Tibial artery (tissue), 4 donors: ENCODE results near the gene GLI3.
A peak's percentile ranks its signal among the peaks of the same experiment; 100 is the strongest.

ENCODE experiments used
- DNase-seq, 2 donors: peaks; one replicate each; pipeline ENCODE4 v3.0.0-alpha.2; 2019
- H3K27ac ChIP-seq, 2 donors: fragments of 200-600 bp; sonication (generic) in 1 of 2; 1 replicate in 1 of 2; 2 replicates in 1 of 2; pipeline ENCODE4 v1.5.1; 2018 to 2019; ENCODE audit warnings: mild to moderate bottlenecking in 1 of 2
- H3K27me3 ChIP-seq, 2 donors: fragments of 200-600 bp; sonication (generic) in 1 of 2; one replicate each; pipeline versions ENCODE4 v1.5.1 to v1.6.0; 2016 to 2019
- H3K36me3 ChIP-seq, 3 donors: fragments of 200-600 bp; sonication (generic) in 2 of 3; one replicate each; pipeline ENCODE4 v1.5.1; 2016 to 2019; ENCODE audit warnings: mild to moderate bottlenecking in 2 of 3
- H3K4me1 ChIP-seq, 4 donors: fragments of 200-600 bp; sonication (generic) in 2 of 4; 1 replicate in 3 of 4; 2 replicates in 1 of 4; pipeline ENCODE4 v1.5.1; 2016 to 2019
- H3K4me3 ChIP-seq, 2 donors: fragments of 200-600 bp; sonication (generic) in 1 of 2; 1 replicate in 1 of 2; 2 replicates in 1 of 2; pipeline ENCODE4 v1.5.1; 2018 to 2019; ENCODE audit warnings: mild to moderate bottlenecking in 2 of 2
- H3K9me3 ChIP-seq, 3 donors: fragments of 200-600 bp; sonication (generic) in 1 of 3; one replicate each; pipeline ENCODE4 v1.5.1; 2016 to 2019
- CTCF ChIP-seq, 2 experiments: fragments of 200-600 bp in 1 of 2; fragments of 450-650 bp in 1 of 2; IDR thresholded peaks; one replicate each; pipeline ENCODE4 v1.5.1; 2017 to 2019; ENCODE audit warnings: antibody characterized with exemption in 2 of 2, mild to moderate bottlenecking in 1 of 2, moderate library complexity in 1 of 2
- intact Hi-C: fragments of 100-400 bp; cut with DNase I; formaldehyde crosslinking; loops from one replicate; pipeline ENCODE4 v1.15.0; 2023; ENCODE audit warnings: low total_unique reads

GLI3 gene

GRCh38 chr7:42219447-42219846 is 17.6 kb downstream of the GLI3 start:
- no peak overlapping the region for H3K27ac ChIP-seq
- intact Hi-C loops, result no loop called here
- DNase-seq, result no peak

GRCh38 chr7:42218248-42218647 is 18.8 kb downstream of the GLI3 start:
- Histone ChIP-seq H3K36me3 (peaks cover 0 to 12% (median 6%) of the 10 kb centered on the region in 3 donors), H3K27ac (no peak overlapping the region)
- intact Hi-C loops, result no loop called here

More at GRCh38 chr7:42219447-42219846, 17.6 kb downstream of the GLI3 start:
- Histone ChIP-seq H3K9me3 (no peaks in the 10 kb centered on the region), H3K36me3 (peaks cover 0 to 12% (median 6%) of the 10 kb centered on the region in 3 donors), H3K27me3 (no peaks in the 10 kb centered on the region), H3K4me3 (no peak overlapping the region), H3K4me1 (peaks cover 0 to 4% (median 0%) of the 10 kb centered on the region in 4 donors)
- no peak for TF ChIP-seq CTCF (IDR thresholded peaks at IDR 0.05)

GRCh38 chr7:42217548-42217947 is 19.5 kb downstream of the GLI3 start:
- H3K9me3 ChIP-seq, result no peaks in the 10 kb centered on the region
- peaks cover 0 to 4% (median 0%) of the 10 kb centered on the region in 4 donors for H3K4me1 ChIP-seq
- no peak for TF ChIP-seq CTCF (IDR thresholded peaks at IDR 0.05)
- intact Hi-C loops, result no loop called here
- H3K27ac ChIP-seq, result no peak overlapping the region
- peaks cover 0 to 12% (median 6%) of the 10 kb centered on the region in 3 donors for H3K36me3 ChIP-seq
- H3K4me3 ChIP-seq, result no peak overlapping the region
- H3K27me3 ChIP-seq, result no peaks in the 10 kb centered on the region
- no peak for DNase-seq

More at GRCh38 chr7:42218248-42218647, 18.8 kb downstream of the GLI3 start:
- H3K9me3 ChIP-seq, result no peaks in the 10 kb centered on the region
- H3K4me3 ChIP-seq, result no peak overlapping the region
- DNase-seq, result no peak
- no peaks in the 10 kb centered on the region for H3K27me3 ChIP-seq
- TF ChIP-seq CTCF (IDR thresholded peaks at IDR 0.05), result no peak
- peaks cover 0 to 4% (median 0%) of the 10 kb centered on the region in 4 donors for H3K4me1 ChIP-seq

GRCh38 chr7:42217053-42217452 is 20.0 kb downstream of the GLI3 start:
- no peak overlapping the region for H3K4me3 ChIP-seq
- H3K27ac ChIP-seq, result peak overlapping the region in 1 of 2 donors; percentile 31
- intact Hi-C loops, result no loop called here
- no peaks in the 10 kb centered on the region for H3K9me3 ChIP-seq
- H3K4me1 ChIP-seq, result peaks cover 0 to 4% (median 0%) of the 10 kb centered on the region in 4 donors
- peaks cover 0 to 12% (median 5%) of the 10 kb centered on the region in 3 donors for H3K36me3 ChIP-seq
- no peak for TF ChIP-seq CTCF (IDR thresholded peaks at IDR 0.05)
- H3K27me3 ChIP-seq, result no peaks in the 10 kb centered on the region
- no peak for DNase-seq

GRCh38 chr7:42214060-42214679 is 22.8 kb downstream of the GLI3 start:
- Histone ChIP-seq H3K4me3 (no peak overlapping the region), H3K27me3 (no peaks in the 10 kb centered on the region), H3K9me3 (no peaks in the 10 kb centered on the region), H3K27ac (no peak overlapping the region), H3K36me3 (no peaks in the 10 kb centered on the region), H3K4me1 (peaks cover 0 to 4% (median 0%) of the 10 kb centered on the region in 4 donors)
- no peak for TF ChIP-seq CTCF (IDR thresholded peaks at IDR 0.05)
- intact Hi-C loops, result no loop called here
- no peak for DNase-seq
